Tibial nerve (tissue), 4 donors: Measurements from ENCODE around the gene CDC6.

Source experiments
- EP300 ChIP-seq, 2 donors: sonication (generic); formaldehyde crosslinking; IDR thresholded peaks; one replicate each; pipeline ENCODE4 v1.6.1; 2017; ENCODE audit warnings: antibody characterized with exemption in 2 of 2, mild to moderate bottlenecking in 1 of 2
- POLR2A ChIP-seq, 2 donors: fragments of 450-650 bp; IDR thresholded peaks; one replicate each; pipeline ENCODE4 v1.6.1; 2017; ENCODE audit warnings: antibody characterized with exemption in 2 of 2, mild to moderate bottlenecking in 2 of 2, moderate library complexity in 2 of 2
- TF ChIP-seq, protein P1 (sequence below), 5 experiments: fragments of 200-600 bp in 3 of 5; fragments of 450-650 bp in 2 of 5; sonication (generic) in 3 of 5; IDR thresholded peaks; one replicate each; pipeline ENCODE4 v1.5.1; 2016 to 2019; ENCODE audit warnings: antibody characterized with exemption in 5 of 5, mild to moderate bottlenecking in 3 of 5, moderate library complexity in 2 of 5

DNA sequence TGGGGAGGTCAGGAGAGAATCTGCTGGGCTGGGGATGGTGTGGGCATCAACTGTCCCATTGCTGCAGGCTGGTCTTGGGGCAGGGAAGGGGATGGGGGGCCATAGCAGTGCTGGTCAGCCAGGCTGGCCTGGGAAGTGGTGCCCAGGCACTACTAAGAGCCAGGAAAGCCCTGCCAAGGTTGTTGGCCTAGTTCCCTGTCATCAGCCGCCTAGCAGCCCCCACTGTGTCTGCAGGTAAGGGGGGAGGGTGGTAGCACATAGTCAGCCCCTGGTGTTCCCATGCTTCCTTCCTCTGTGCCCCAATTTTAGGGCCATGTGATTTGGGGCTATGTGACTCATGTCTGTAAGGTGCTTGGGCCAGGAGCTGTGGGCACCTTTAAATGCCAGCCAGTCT is 59.1 kb downstream of the CDC6 start:
- TF ChIP-seq, protein P1, sequence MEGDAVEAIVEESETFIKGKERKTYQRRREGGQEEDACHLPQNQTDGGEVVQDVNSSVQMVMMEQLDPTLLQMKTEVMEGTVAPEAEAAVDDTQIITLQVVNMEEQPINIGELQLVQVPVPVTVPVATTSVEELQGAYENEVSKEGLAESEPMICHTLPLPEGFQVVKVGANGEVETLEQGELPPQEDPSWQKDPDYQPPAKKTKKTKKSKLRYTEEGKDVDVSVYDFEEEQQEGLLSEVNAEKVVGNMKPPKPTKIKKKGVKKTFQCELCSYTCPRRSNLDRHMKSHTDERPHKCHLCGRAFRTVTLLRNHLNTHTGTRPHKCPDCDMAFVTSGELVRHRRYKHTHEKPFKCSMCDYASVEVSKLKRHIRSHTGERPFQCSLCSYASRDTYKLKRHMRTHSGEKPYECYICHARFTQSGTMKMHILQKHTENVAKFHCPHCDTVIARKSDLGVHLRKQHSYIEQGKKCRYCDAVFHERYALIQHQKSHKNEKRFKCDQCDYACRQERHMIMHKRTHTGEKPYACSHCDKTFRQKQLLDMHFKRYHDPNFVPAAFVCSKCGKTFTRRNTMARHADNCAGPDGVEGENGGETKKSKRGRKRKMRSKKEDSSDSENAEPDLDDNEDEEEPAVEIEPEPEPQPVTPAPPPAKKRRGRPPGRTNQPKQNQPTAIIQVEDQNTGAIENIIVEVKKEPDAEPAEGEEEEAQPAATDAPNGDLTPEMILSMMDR (IDR thresholded peaks at IDR 0.05), result no peak
- TF ChIP-seq EP300 (IDR thresholded peaks at IDR 0.05) (no peak), POLR2A (IDR thresholded peaks at IDR 0.05) (no peak)
